Measurements from ENCODE around the gene PSTK.
A peak's percentile ranks its signal among the peaks of the same experiment; 100 is the strongest.

PSTK gene

GRCh38 chr10:122993797-122994336 is 13.7 kb downstream of the PSTK start:
- DNase-seq: no peak

- DNase-seq: no peak
Observed at GRCh38 chr10:122995936-122996335, 15.7 kb downstream of the PSTK start.

- DNase-seq: no peak
Observed at GRCh38 chr10:122997864-122998263, 17.7 kb downstream of the PSTK start.

GRCh38 chr10:122998360-122998917 is 18.2 kb downstream of the PSTK start:
- DNase-seq: no peak

- DNase-seq: no peak
Observed at GRCh38 chr10:122998934-122999333, 18.7 kb downstream of the PSTK start.

- DNase-seq: no peak
Observed at GRCh38 chr10:122999347-122999746, 19.1 kb downstream of the PSTK start.

GRCh38 chr10:123000155-123000554 is 20.0 kb downstream of the PSTK start:
- DNase-seq: no peak

- no peak for DNase-seq
Observed at GRCh38 chr10:123001370-123001769, 21.2 kb downstream of the PSTK start.

- no peak for DNase-seq
Observed at GRCh38 chr10:123004298-123004697, 24.1 kb downstream of the PSTK start.

GRCh38 chr10:123007558-123008354 is 27.6 kb downstream of the PSTK start:
- DNase-seq: no peak

GRCh38 chr10:123008355-123009104 is 28.3 kb downstream of the PSTK start, which contains the start of the genes ACADSB and IKZF5:
TSS of gene ACADSB (plus strand) at chr10:123009006. CDS start at chr10:123009030, 24 bp downstream.
TSS of gene IKZF5 (minus strand) at chr10:123008795. CDS start at chr10:122998625, 10,170 bp downstream.
- peak; percentile 40 for DNase-seq

- no peak for DNase-seq
Observed at GRCh38 chr10:123009105-123009820, 29.1 kb downstream of the PSTK start.

- no peak for DNase-seq
Observed at GRCh38 chr10:123011987-123012386, 31.8 kb downstream of the PSTK start.

GRCh38 chr10:123013456-123014419 is 33.5 kb downstream of the PSTK start:
- DNase-seq: no peak

- no peak for DNase-seq
Observed at GRCh38 chr10:123014772-123015171, 34.6 kb downstream of the PSTK start.

GRCh38 chr10:123016228-123016627 is 36.0 kb downstream of the PSTK start:
- no peak for DNase-seq

- DNase-seq: no peak
Observed at GRCh38 chr10:123017421-123018165, 37.4 kb downstream of the PSTK start.

GRCh38 chr10:123018531-123018930 is 38.3 kb downstream of the PSTK start:
- no peak for DNase-seq

- DNase-seq: no peak
Observed at GRCh38 chr10:123019264-123019663, 39.1 kb downstream of the PSTK start.

- DNase-seq: no peak
Observed at GRCh38 chr10:123019941-123020703, 39.9 kb downstream of the PSTK start.

Data from NCI-H2081 treated with DMSO at 0.1 percent for 48 hours (cell line).